GF-D8 (cell line): ENCODE results near the gene GNPDA2.
"Not testable (repeated sequence)": the region's sequence is repeated elsewhere in the genome, so short reads cannot be mapped to it uniquely, and the experiment has no call there.

Experiments
- DNase-seq: peaks from one replicate; lab custom pipeline; 2025; lab: John Stamatoyannopoulos, UW

GNPDA2 gene

GRCh38 chr4:44726038-44726871 is at the start of gene GNPDA2:
Gene GNPDA2 (minus strand): TSS chr4:44726556. CDS start chr4:44722207, 4,349 bp downstream.
- peak; percentile 80 for DNase-seq

- no peak for DNase-seq
Measured at GRCh38 chr4:44772340-44772739, 46.0 kb upstream of the GNPDA2 start.

DNA sequence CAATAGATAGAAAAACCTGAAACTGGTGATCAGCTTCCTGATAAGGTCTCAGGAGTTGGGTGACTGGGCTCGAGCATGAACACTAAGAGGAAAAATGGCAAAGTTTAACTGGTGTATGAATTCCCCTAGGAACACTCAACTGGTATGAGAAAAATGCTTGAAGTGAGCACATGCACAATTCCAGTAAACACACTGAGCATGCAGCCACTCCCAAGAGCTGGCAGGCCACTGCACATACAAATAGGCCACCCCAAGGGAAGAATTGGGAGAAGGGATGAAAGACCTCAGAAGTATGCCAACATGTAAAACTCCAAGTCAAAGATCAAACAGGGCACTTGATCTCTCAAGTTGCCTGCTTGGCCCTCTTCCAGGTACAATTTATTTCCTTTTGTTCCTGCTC is 45.4 kb upstream of the GNPDA2 start:
- DNase-seq, result no peak

DNA sequence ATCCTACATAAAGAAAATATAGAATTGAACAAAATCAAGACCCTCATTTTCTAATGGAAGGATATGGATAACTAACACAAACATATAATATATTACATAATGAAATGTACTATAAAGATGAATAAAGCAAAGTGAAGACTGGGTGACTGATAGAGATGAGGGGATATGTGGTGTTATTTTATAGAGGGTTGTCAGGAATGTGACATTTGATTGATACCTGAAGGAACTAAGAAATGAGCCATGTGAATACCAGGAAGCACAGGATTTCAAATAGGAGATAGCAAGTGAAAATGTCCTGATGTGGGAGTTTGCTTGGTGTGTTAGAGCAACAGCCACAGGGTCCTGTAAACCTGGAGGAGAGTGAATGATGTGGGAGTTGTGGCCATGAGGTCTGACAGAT is 40.1 kb upstream of the GNPDA2 start:
- no peak for DNase-seq

DNA sequence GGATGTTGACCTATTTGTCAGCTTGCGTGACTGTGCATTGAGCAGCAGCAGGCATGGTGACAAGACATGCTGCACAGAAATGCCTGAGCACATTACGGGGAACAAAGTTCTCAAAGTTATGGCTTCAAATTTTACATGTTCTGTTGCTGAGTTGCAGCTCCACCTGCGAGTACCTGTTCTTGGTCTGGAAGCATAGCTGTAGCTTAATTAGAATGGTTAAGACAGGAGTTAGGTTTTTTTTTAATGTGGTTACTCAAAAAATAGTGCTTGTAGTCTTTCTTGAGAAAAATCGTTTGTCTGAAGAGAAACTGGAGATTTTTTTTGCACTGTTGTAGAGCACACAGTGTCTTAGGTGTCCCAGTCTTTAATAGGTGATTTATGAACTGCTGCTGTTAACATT is 38.8 kb upstream of the GNPDA2 start:
- DNase-seq, result no peak

GRCh38 chr4:44761306-44761705 is 35.0 kb upstream of the GNPDA2 start:
- DNase-seq, result no peak

DNA sequence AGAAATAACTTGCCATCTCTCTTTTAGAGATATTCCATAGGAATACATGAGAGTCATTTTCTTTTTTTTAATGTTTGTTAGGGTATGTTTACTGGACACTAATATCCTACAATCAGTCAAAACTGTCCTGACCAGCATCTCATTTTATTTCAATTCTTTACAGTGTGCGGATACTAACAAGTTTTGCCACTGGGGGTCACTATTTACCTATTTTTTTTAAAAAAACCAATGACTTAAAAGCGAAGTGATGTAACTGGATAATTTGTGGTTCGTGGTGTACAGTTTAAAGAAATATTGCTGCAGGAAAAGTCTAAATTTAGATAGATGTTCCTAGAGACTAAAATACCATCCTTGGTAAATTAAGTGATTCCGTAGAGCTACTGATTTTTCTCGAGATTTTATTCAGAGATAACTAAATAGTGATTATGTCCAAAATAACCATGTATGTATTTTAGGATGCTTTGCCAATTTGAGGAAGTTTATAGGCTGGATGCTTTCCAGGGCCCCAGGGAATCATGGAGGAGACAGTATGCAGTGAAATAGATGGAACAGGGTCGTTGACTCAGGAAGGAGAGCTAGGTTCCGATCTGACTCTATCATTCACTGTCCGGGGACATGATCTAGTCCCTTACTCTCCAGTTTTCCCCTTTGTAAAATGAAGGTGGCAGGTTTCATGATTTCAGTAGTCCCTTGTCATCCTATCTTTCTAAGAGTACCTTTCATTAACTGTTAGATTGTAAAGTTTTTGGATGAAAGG is 34.0 kb upstream of the GNPDA2 start:
- no peak for DNase-seq

- no peak for DNase-seq
Measured at GRCh38 chr4:44756559-44756958, 30.2 kb upstream of the GNPDA2 start.

DNA sequence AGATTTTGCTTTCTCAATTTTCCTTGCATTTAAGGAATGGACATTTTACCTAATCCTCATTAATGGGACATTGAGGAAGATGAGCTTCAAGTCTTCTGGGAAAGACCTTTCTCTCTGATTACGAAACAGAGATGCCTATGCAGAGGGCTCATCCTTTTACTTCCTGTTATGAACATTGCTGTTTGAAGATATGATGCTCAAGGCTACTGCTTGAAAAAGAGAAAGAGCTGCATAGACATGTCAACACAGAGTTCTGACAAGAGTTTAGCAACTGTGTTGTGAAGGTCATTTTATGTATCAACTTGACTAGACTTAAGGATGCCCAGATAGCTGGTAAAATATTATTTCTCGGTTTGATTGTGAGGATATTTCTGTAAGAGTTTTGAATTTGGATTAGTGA is 13.8 kb upstream of the GNPDA2 start:
- DNase-seq, result no peak

DNA sequence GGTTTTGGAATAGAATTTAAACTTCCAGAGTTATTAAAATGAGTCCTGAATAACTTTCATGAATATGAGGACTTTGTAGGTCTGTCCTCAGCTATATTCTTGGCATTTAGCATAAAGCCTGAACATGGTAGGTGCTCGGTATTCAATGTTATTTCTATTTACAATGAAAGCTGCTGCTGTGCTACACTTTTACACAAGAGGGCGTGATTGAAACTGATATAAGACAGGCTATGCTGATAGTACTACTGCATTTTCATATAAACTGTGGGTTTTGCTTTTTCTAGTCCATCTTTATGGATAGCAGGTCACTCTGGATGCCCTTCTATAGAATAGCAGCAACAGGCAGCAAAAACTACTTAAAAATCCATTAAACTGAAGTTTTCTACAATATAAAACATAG is 12.3 kb upstream of the GNPDA2 start:
- no peak for DNase-seq

DNA sequence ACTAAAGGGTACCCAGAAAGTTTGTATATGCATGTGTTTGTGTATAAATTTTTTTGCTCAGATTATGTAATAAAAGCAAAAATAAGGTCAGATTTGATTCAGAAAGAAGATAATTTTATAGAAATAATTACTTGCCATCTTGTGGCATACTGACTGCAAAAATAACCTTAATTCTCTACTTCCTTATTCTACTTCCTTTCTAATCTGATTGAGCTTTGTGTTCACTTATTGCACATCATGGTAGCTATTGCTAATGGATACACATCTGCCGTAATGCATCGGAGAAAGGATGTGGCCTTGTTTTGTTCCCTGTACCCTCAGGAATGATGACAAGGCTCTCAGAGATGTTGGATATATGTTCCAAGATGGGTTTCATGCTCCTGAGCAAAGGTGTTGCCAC is 10.5 kb upstream of the GNPDA2 start:
- DNase-seq, result no peak

GRCh38 chr4:44728694-44729093 is 2.3 kb upstream of the GNPDA2 start:
- DNase-seq, result not testable (repeated sequence)

DNA sequence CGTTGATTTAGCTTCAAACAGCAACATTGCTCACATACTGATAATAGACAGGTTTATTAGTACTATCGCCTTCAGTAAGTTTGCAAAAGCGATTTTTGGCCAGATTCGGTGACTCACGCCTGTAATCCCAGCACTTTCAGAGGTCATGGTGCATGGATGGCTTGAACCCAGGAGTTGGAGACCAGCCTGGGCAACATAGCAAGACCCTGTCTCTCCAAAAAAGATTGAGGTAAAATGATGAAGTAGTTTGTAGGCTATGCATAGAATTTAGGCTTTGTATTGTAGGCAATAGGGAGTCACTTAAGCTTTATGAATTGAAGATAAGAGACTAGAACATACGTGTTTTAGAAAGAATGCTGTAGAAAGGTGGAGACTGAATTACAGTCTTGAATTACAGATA is 1.1 kb upstream of the GNPDA2 start:
- DNase-seq, result no peak

GRCh38 chr4:44725726-44726037 is 674 bp downstream of the GNPDA2 start:
- no peak for DNase-seq

- no peak for DNase-seq
Measured at GRCh38 chr4:44725166-44725565, 1.2 kb downstream of the GNPDA2 start.

DNA sequence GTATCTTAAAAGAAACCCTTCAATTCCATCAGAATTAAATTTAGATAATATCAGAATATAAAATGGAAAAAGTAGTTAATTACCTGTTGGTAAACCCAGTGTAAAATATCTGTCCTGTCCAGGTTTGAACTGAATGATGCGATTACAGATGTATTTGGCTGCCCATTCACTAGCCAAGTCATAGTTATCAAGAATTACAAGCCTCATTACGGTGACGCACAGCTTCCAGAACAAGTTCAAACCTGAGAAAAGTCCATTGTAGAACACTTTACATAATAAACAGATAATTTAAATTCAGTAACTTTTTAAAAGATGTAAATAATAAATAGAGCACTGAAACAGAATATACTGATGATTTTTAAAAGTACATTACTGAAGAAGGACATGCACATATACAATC is 4.4 kb downstream of the GNPDA2 start:
- DNase-seq, result no peak

DNA sequence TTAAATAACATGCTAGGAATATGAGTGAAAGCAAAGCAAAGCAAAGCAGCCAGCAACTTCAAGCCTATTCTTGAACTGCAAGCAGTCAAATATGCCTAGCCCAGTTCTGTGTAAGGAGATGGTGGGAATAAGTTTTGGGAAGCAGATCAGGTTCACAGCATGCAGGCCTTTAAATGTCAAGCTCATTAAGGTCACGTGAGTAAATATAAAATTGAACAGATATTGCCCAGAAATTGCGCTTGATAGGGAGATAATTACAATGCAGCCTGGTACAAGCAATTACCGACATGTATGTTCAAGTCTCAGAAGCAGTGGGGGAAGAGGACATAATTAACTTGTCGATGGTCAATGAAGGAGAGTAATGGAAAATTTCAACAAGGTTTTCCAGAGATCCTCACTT is 6.0 kb downstream of the GNPDA2 start:
- no peak for DNase-seq

DNA sequence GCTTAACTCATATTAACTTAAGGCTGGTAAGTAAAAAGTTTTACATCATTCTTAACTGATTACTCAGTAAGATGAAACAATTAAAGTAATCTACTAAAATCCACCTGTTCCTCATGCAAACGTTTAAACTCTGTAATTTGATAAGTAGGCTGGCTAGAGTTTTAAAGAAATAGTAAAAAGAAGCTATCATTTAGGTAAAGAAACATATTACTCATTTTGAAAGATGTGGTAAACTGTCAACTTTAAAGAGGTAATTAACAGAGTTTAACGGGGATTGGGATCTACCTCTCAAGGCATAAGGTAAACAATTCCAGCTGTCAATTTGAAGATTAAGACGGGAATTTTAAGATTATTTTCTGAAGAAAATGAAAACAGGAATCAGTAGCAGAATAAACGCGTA is 9.8 kb downstream of the GNPDA2 start:
- no peak for DNase-seq

DNA sequence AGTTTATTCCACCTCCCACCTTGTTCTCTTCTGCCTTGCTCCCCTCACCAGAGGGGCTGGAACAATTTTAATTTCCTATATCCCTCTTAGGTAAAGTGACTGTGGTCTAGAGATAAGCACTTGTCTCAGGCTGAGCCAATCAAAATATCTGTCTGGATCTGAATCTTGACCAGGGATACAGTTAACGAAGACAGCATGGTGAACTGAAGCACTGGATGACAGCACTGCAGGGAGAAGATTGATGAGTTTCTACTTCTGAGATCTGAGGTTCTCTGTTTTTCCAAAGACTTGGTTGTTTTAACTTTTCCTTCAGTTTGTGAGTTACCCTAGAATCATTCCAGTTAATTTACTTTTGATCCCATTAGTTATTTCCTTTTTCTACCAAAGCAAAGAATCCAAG is 13.2 kb downstream of the GNPDA2 start:
- DNase-seq, result no peak

DNA sequence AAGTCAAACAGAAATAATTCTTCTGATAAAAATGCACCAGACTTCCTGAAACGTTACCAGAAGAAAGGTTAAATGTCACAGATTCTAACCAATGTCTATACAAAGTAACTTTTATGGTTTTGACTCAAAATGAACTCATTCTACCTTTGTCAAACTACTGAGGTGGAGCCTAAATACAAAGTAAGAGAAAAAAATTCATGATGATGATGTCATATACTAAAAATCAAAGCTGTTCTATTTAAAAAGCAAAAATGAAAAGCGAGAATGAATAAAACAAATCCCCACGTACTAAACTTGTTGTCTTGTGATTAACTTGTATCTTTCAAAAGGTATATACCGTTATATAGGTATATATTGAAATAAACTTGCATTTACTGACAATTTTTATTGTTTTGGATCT is 21.7 kb downstream of the GNPDA2 start:
- DNase-seq, result no peak

GRCh38 chr4:44701037-44701436 is 25.3 kb downstream of the GNPDA2 start:
- DNase-seq, result no peak

GRCh38 chr4:44700427-44700826 is 25.9 kb downstream of the GNPDA2 start:
- no peak for DNase-seq

- no peak for DNase-seq
Measured at GRCh38 chr4:44684648-44685047, 41.7 kb downstream of the GNPDA2 start.

GRCh38 chr4:44679060-44679459 is 47.3 kb downstream of the GNPDA2 start:
- DNase-seq, result no peak
